ENCODE results near the gene BTRC.
"Not testable (repeated sequence)": the region's sequence is repeated elsewhere in the genome, so short reads cannot be mapped to it uniquely, and the experiment has no call there.

BTRC gene

DNA sequence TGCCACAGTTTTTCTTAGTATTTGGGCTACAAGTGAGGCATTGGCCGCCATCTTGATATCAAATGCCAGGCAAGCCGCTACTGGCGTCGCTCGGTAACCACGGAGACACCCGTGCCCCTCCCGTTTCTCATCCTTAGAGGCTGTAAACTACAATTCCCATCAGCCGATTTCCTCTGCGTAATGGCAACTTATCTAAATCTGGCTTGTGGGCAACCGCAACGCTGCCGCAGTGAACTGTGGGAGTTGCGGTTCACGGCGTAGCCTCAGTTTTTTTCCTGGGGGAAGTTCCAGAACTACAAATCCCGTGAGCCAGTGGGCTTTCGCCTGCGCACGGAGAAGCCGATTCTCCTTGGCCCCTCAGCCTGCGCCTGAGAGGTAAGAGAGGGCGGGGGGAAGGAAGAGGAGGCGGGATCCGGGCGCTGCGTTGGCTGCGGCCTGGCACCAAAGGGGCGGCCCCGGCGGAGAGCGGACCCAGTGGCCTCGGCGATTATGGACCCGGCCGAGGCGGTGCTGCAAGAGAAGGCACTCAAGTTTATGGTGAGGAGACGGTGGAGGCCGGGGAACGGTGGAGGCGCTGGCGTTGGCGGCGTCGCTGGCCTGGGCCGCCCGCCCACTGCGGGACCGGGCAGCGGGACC is at the start of gene BTRC:
BTRC (plus strand) TSS at position 474 of the 636 bp plus-strand sequence; CDS start at position 490, 16 bp downstream.
- Mint-ChIP-seq H3K9me3 (ENCODE audit: low read depth) (no peaks in the 10 kb centered on the region), H3K27me3 (peaks cover 4% of the 10 kb centered on the region)

DNA sequence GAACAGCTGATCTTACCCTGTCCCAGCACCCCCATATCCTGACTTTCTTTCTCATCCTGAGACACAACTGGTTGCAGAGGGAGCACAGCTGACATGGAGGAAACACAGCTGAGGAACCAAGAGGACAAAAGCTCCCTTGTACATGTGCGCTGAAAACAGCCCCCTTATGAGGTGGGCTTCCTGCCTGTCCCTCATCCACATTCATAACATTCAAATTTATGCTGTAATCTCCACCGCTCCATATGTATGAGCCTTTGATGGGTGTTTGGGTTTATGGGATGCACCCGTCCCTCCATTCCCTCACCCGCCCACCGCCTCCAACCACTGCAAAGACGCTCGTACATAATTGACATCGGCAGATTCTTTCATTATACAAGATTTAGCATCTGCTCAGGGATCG is 49.6 kb upstream of the BTRC start:
- no peaks in the 10 kb centered on the region for H3K36me3 Mint-ChIP-seq
- H3K27me3 Mint-ChIP-seq = peaks cover 25% of the 10 kb centered on the region
- H3K4me3 Mint-ChIP-seq = no peak overlapping the region
- no peaks in the 10 kb centered on the region for H3K4me1 Mint-ChIP-seq (ENCODE audit: low read depth)
- no peaks in the 10 kb centered on the region for H3K9me3 Mint-ChIP-seq (ENCODE audit: low read depth)
- H3K27ac Mint-ChIP-seq = no peak overlapping the region

More for the DNA sequence above, at the start of gene BTRC:
- peaks cover 31% of the 10 kb centered on the region for H3K4me1 Mint-ChIP-seq (ENCODE audit: low read depth)
- H3K36me3 Mint-ChIP-seq = peaks cover 5% of the 10 kb centered on the region
- peak within 1 kb of the TSS; percentile 98 for H3K4me3 Mint-ChIP-seq
- H3K27ac Mint-ChIP-seq = peak within 1 kb of the TSS; percentile 98

DNA sequence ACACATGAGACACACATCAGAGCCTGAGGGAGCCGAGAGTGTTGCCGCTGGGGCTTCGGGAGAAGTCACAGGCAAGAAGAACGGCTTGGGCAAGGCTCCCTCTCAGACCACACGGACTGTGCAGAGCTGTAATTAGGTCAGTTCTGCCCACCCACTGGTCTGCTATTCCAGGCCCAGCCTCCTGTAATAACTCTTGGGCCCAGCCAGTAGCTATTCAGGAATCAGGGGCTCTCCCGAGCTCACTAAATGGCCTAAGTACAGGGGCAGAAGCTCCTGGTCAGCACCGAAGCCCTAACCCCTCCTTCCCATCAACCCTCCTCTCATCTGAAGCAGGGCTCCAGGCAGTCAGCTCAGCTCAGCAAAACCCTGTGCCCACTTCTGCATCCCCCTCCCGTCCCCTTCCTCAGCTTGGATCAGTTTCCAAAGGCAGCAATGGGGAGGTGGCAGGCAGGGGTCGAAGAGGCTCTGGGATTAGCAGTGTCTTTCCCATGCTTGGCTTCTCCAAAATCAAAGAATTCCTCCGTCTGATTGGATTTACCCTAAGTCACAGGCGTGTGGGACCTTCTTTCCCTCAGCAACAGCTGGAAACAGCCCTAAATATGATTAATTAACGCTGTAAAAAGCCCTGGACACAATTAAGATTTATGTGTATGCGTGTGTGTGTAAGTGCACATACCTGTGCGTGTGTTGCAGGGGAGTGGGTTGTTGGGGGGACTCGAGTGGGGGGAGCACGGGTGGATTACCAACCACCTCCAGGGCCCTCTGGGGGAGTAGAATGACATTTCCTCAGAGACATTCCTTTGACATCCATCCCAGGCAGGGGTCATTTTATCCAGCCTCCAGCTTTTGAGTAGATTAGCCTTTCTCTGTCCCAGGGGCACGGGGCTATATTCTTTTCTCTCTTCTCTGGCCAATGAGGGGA is 48.4 kb upstream of the BTRC start:
- no peaks in the 10 kb centered on the region for H3K36me3 Mint-ChIP-seq
- H3K27me3 Mint-ChIP-seq = peaks cover 29% of the 10 kb centered on the region

DNA sequence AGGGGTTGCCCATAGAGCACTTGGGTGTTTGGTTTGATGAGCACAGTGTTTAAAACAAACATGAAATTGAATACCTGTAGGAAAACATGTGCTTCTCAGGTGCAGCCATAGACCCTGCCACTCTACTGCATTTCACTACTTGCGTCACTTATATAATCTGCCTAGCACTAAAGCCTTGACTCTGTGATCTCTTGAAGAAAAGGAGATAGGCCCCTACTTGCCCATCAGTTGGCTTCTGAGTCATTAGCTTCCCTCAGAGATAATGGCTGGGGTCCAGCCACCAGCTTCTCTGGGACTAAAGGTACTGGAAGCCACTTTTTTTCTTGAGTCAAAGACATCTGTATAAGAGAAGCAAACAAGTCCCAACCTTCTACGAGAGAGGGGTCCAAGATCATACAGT is 45.9 kb upstream of the BTRC start:
- Mint-ChIP-seq H3K4me1 (ENCODE audit: low read depth) (peaks cover 8% of the 10 kb centered on the region), H3K27me3 (peaks cover 33% of the 10 kb centered on the region), H3K36me3 (no peaks in the 10 kb centered on the region), H3K27ac (no peak overlapping the region), H3K4me3 (no peak overlapping the region), H3K9me3 (ENCODE audit: low read depth) (no peaks in the 10 kb centered on the region)

More for the DNA sequence above, 48.4 kb upstream of the BTRC start:
- Mint-ChIP-seq H3K4me1 (ENCODE audit: low read depth) (peaks cover 1% of the 10 kb centered on the region), H3K4me3 (no peak overlapping the region), H3K9me3 (ENCODE audit: low read depth) (no peaks in the 10 kb centered on the region), H3K27ac (no peak overlapping the region)

DNA sequence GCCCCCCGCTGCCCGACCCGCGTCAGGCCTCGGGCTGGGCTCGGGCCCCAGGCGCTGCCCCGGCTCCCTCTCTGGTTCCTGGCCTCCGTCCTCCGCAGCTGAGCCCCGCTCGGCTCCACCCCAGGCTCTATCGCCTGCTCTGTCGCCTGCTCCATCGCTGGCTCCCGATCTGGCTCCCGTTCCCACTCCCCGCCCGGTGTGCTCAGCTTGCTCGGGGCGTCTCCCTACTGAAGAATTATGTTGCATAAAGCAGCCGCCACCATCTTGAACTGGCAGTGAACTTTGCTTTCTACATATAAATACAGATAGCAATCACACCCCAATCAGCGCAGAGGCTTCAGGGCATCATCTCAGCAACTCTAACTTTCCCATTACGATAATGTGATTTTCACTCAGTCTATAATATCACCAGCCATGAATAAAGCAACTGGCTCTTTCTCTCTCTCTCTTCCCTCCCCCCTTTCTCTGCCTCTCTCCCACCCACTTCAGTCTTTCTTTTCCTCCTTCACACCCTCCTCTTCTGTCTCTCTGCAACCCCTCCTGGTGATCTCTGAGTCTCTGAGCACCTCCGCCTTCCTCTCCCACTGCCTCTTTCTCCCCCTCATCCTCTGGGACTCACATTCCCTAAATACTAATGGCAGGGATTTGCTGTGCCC is 43.3 kb upstream of the BTRC start:
- Mint-ChIP-seq H3K4me3 (peak overlapping the region; percentile 75), H3K4me1 (ENCODE audit: low read depth) (peaks cover 8% of the 10 kb centered on the region), H3K27ac (no peak overlapping the region), H3K9me3 (ENCODE audit: low read depth) (no peaks in the 10 kb centered on the region), H3K36me3 (no peaks in the 10 kb centered on the region), H3K27me3 (peaks cover 30% of the 10 kb centered on the region)

DNA sequence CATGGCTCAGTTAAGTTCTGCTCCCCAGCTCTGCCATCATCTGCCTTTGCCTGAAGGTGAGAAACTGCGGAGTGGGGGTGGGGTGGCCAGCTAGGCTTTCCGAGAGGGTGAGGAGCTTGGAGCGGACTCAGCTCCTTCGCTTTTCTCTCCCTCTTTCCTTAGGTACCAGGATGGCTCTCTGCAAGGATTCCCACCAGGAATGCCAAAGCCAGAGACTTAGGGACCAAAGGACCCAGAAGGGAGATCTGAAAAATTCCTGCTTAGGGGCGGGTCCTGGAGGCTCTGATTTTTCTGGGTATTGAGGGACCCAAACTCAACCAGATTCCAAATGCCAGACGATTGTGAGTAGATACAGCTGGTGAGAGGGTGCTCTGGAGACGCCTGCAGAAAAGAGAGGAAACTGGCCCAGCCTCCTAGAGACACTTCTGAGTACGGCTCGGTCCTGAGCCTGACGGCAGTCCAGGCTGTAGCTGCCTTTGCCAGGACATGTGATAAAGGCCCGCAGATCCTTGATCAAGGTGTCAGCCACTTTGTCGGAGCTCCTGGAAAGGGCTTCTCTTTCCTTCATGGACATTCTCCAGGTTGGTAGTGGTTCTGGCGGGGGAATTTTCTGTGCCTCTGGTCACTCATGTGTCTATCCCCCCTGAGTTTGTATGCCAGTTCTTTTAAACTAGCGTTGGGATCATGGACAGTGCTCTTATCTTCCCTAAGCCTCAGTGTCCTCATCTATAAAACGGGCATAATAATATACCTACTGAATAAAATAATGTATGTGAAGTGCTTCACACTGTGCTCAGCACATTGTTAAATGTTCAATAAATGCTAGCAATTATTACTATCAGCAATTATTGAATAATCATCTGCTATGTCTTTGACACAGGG is 42.5 kb upstream of the BTRC start:
- H3K9me3 Mint-ChIP-seq (ENCODE audit: low read depth) = no peaks in the 10 kb centered on the region
- no peaks in the 10 kb centered on the region for H3K36me3 Mint-ChIP-seq
- peaks cover 30% of the 10 kb centered on the region for H3K27me3 Mint-ChIP-seq
- H3K27ac Mint-ChIP-seq = no peak overlapping the region
- peak overlapping the region; percentile 75 for H3K4me3 Mint-ChIP-seq
- peaks cover 8% of the 10 kb centered on the region for H3K4me1 Mint-ChIP-seq (ENCODE audit: low read depth)

DNA sequence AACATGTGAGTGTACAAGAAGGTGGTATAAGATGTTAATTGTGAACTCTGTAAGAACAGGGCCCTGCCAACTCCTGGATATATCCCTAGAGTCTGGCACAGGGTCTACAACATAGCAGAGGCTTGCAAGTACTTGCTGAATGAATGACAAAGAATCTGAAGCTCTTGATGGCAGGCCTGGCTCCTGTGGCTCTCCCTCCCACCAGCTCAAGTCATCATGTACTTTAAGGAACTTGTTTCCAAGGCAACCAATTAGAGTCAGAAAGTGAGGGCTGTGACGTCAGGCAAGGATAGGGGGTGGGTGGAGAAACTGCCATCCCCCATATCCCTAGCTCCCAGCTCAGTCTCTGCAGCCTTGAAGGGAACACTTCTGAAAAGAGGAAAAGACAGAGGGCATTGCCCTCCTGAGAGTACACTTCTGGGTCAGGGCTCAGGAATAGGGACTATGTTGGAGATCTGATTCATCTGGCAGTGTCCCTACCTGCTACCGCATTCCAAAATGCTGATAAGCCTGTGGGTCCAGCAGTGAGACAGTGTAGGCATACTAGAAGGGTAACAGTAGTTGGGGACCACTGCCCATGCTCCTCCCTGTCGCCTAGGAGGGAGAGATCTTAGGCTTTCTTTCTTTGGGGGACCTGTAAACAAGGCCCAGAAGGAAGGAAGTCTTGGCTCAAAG is 34.6 kb upstream of the BTRC start:
- no peaks in the 10 kb centered on the region for H3K4me1 Mint-ChIP-seq (ENCODE audit: low read depth)
- H3K36me3 Mint-ChIP-seq = no peaks in the 10 kb centered on the region
- H3K9me3 Mint-ChIP-seq (ENCODE audit: low read depth) = no peaks in the 10 kb centered on the region
- H3K27me3 Mint-ChIP-seq = peaks cover 3% of the 10 kb centered on the region
- no peak overlapping the region for H3K27ac Mint-ChIP-seq
- H3K4me3 Mint-ChIP-seq = no peak overlapping the region

DNA sequence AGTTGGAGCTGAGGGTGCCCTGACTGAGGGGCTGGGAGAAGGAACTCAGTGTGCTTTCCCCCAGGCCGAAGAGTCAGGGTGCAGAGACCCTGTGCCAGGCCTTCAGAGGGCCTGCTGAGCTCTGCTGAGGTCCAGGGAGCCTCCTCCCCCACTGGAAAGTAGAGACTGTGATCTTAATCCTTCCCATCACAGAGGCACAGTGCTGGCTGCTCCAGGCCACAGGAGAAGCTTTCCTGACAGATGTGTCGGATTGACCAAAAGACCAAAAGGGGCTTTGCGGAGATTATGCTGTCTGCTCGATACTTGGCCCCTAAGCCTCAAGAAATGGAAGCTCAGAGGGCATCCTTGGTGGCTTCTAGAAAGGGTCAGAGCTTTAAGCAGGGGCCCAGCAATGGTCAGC is 32.9 kb upstream of the BTRC start:
- peaks cover 10% of the 10 kb centered on the region for H3K27me3 Mint-ChIP-seq
- no peaks in the 10 kb centered on the region for H3K36me3 Mint-ChIP-seq
- no peaks in the 10 kb centered on the region for H3K9me3 Mint-ChIP-seq (ENCODE audit: low read depth)
- no peaks in the 10 kb centered on the region for H3K4me1 Mint-ChIP-seq (ENCODE audit: low read depth)
- no peak overlapping the region for H3K4me3 Mint-ChIP-seq
- no peak overlapping the region for H3K27ac Mint-ChIP-seq

DNA sequence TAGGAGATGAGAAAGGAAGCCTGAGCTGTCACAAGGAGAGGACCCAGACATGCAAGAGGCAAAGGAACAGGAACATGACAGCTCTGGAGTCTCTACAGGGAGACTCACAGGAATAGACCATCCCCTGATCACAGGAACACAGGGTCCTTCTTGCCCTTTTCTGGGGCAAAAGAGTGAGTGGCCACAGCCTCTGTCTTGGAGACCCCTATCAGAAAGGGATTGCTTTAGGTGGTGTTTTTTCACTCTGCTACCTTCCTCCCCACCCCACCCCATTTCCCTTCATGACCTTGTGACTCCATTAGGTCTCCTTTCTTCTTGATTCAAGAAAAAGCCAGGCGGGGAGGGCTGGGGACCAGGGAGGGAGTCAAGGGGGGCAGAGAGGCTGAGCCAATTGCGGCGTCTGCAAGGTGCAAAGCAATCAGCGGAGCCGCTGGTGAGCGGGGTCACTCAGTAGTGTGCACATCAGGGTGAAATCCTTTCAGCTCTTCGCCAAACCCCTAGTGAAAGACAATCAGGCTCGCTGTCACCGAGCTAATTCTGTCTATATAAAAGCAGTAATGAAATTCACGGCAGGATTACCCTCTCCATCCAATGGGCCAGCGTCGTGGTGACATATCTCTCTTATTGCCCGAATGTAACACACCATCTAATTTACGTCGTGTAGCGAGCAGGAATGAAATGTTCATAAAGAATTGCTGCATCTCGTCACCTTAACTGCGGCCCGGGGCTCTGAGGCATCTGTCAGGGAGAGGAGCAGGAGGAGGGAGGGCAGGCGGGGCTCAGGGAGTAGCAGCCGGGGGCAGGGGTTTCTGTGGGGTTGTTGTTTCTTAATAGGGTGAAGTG is 31.5 kb upstream of the BTRC start:
- Mint-ChIP-seq H3K36me3 (peaks cover 2% of the 10 kb centered on the region), H3K27me3 (peaks cover 14% of the 10 kb centered on the region), H3K4me3 (no peak overlapping the region), H3K4me1 (ENCODE audit: low read depth) (no peaks in the 10 kb centered on the region), H3K9me3 (ENCODE audit: low read depth) (no peaks in the 10 kb centered on the region), H3K27ac (no peak overlapping the region)

DNA sequence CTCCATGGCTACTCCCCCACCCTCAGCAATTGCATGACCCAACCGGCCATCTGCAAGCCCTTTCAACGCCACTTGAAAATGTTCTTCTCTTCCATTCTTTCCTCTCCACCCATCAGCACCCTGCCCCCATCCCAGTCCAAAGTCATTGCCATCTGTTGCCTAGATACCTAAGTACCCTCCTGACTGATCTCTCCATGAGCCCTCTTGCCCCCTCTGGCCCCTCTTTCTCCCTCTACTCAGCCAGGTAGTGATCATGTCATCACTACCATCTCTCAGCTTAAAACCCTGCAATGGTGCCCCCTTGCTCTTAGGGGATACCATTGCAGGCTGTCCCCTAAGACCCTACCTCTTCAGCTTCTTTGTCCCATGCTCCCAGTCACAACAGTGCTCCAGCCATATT is 30.5 kb upstream of the BTRC start:
- Mint-ChIP-seq H3K27ac (no peak overlapping the region), H3K4me1 (ENCODE audit: low read depth) (no peaks in the 10 kb centered on the region), H3K9me3 (ENCODE audit: low read depth) (no peaks in the 10 kb centered on the region), H3K36me3 (peaks cover 2% of the 10 kb centered on the region), H3K27me3 (peaks cover 14% of the 10 kb centered on the region), H3K4me3 (no peak overlapping the region)

DNA sequence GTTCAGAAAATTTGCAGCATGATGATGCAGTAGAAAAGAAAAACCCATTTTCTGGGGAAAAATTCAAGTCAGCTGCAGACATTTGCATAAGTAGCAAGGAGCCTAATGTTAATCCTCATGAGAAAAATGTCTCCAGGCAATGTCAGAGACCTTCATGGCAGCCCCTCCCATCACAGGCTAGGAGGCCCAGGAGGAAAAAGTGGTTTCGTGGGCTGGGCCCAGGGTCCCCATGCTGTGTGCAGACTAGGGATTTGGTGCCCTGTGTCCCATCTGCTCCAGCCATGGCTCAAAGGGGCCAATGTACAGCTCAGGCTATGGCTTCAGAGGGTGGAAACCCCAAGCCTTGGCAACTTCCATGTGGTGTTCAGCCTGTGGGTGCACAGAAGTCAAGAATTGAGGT is 26.5 kb upstream of the BTRC start:
- not testable (repeated sequence) for H3K36me3 Mint-ChIP-seq; H3K4me1 Mint-ChIP-seq (ENCODE audit: low read depth); H3K9me3 Mint-ChIP-seq (ENCODE audit: low read depth); H3K4me3 Mint-ChIP-seq; H3K27ac Mint-ChIP-seq
- peaks cover 17% of the 10 kb centered on the region for H3K27me3 Mint-ChIP-seq

DNA sequence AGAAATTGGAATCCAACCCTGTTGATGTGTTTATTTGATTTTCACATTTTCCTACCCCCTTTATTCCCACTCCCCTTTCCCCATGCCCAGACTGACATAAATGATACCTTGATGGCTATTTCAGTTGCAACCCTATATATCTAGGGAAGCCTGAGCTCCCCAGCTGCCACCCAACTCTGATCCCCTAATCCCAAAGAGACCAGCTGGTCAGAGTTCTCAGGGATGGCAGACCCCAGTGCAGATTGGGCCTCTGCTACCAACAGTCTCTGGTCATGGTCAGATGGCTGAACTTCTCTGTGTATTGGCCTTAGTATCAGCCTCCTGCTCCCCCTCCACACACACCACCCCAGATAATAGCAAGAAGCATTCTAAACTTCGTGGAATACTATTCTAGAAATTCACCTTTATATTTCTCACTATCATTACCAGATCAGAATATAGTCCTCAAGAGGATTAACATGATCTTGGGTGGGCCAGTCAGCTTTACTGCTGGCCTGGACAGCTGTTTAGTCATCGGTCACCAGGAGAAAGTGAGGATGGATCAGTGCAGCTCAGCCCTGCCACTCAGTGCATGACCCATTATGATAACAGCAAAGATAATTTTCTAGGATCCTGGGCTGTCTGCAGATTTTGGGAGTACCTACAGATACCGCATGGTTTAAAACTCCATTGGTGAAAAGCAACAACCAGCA is 24.5 kb upstream of the BTRC start:
- Mint-ChIP-seq H3K9me3 (ENCODE audit: low read depth) (no peaks in the 10 kb centered on the region), H3K27me3 (peaks cover 14% of the 10 kb centered on the region), H3K4me1 (ENCODE audit: low read depth) (no peaks in the 10 kb centered on the region), H3K4me3 (no peak overlapping the region), H3K27ac (no peak overlapping the region), H3K36me3 (peaks cover 2% of the 10 kb centered on the region)

DNA sequence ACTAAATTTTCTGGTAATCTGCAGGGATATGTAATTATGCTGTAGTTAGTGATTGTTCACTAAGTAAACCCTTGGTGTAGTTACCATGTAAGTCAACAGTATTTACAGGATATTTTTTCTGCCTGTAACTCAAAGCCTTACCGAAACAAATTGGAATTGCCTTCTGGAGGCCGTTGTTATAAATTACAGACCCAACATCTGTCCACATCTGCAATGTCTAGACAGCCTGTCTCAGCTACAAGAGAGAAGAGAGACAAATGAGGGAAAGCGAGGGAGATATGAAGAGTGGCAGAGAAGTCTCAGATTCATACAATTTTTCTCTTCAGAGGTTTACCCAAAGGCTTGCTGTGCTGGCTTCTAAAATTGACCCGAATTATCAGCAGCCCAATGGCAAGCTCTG is 23.7 kb upstream of the BTRC start:
- H3K36me3 Mint-ChIP-seq = peaks cover 2% of the 10 kb centered on the region
- peaks cover 10% of the 10 kb centered on the region for H3K27me3 Mint-ChIP-seq
- H3K27ac Mint-ChIP-seq = no peak overlapping the region
- no peaks in the 10 kb centered on the region for H3K4me1 Mint-ChIP-seq (ENCODE audit: low read depth)
- H3K4me3 Mint-ChIP-seq = no peak overlapping the region
- no peaks in the 10 kb centered on the region for H3K9me3 Mint-ChIP-seq (ENCODE audit: low read depth)

Data from activated naive CD8-positive, alpha-beta T cell (primary cell).